Measurements from ENCODE around the gene TP53RK.

- TF ChIP-seq CTCF (IDR thresholded peaks at IDR 0.05; ENCODE audit: insufficient read depth, low read length): no peak
- no peak for TF ChIP-seq GABPA (IDR thresholded peaks at IDR 0.05; ENCODE audit: low read depth)
Observed at GRCh38 chr20:46642969-46643343, 46.3 kb downstream of the TP53RK start.
